Trophoblast cell (in vitro differentiated cells and primary cell): ENCODE results near the gene SRPK2.

Source experiments
- DNase-seq, 2 donors: peaks; one replicate each; pipeline ENCODE4 v3.0.0-alpha.2; 2016
- H2AFZ ChIP-seq: 2 replicates; pipeline ENCODE4 v1.6.1; 2013; ENCODE audit warnings: low read length, moderate library complexity, mild to moderate bottlenecking; ENCODE audit not compliant: insufficient read depth, poor library complexity
- H2AK5ac ChIP-seq: 2 replicates; pipeline ENCODE4 v1.6.1; 2013; ENCODE audit warnings: mild to moderate bottlenecking, low read length
- H2BK120ac ChIP-seq: 2 replicates; pipeline ENCODE4 v1.6.1; 2013; ENCODE audit warnings: low read length, mild to moderate bottlenecking, moderate library complexity; ENCODE audit not compliant: insufficient read depth, poor library complexity
- H2BK12ac ChIP-seq: 2 replicates; pipeline ENCODE4 v1.6.1; 2013; ENCODE audit warnings: mild to moderate bottlenecking, low read length, moderate library complexity
- H2BK5ac ChIP-seq: 2 replicates; pipeline ENCODE4 v1.6.1; 2013; ENCODE audit warnings: low read length, low read depth, moderate library complexity, mild to moderate bottlenecking; ENCODE audit not compliant: poor library complexity
- H3K14ac ChIP-seq: 2 replicates; pipeline ENCODE4 v1.6.1; 2013; ENCODE audit warnings: mild to moderate bottlenecking, low read length
- H3K18ac ChIP-seq: 2 replicates; pipeline ENCODE4 v1.6.1; 2013; ENCODE audit warnings: mild to moderate bottlenecking, low read length
- H3K23ac ChIP-seq: 2 replicates; pipeline ENCODE4 v1.6.1; 2013; ENCODE audit warnings: low read length
- H3K27ac ChIP-seq: 2 replicates; pipeline ENCODE4 v1.5.1; 2013; ENCODE audit warnings: low read depth, mild to moderate bottlenecking, inconsistent platforms, low read length, moderate library complexity
- H3K27me3 ChIP-seq: 2 replicates; pipeline ENCODE4 v1.6.1; 2013; ENCODE audit warnings: inconsistent platforms, mild to moderate bottlenecking, low read length, moderate library complexity; ENCODE audit not compliant: insufficient read depth
- H3K36me3 ChIP-seq, 2 experiments: 1 replicate in 1 of 2; 2 replicates in 1 of 2; pipeline ENCODE4 v1.6.1; 2013; ENCODE audit warnings: low read length in 2 of 2, mild to moderate bottlenecking in 2 of 2, moderate library complexity in 1 of 2; ENCODE audit not compliant: insufficient read depth in 2 of 2, control insufficient read depth in 1 of 2
- H3K4ac ChIP-seq: 2 replicates; pipeline ENCODE4 v1.6.1; 2013; ENCODE audit warnings: low read depth, mild to moderate bottlenecking, low read length, moderate library complexity
- H3K4me1 ChIP-seq, 2 experiments: 1 replicate in 1 of 2; 2 replicates in 1 of 2; pipeline ENCODE4 v1.6.1; 2013; ENCODE audit warnings: low read length in 2 of 2, mild to moderate bottlenecking in 2 of 2, moderate library complexity in 1 of 2; ENCODE audit not compliant: insufficient read depth in 2 of 2, control insufficient read depth in 1 of 2
- H3K4me2 ChIP-seq: 2 replicates; pipeline ENCODE4 v1.6.1; 2013; ENCODE audit warnings: inconsistent platforms, mild to moderate bottlenecking, low read length, moderate library complexity
- H3K4me3 ChIP-seq: 2 replicates; pipeline ENCODE4 v1.5.1; 2013; ENCODE audit warnings: mild to moderate bottlenecking, low read depth, low read length, inconsistent platforms
- H3K79me1 ChIP-seq: one replicate; pipeline ENCODE4 v1.6.1; 2013; ENCODE audit warnings: low read length
- H3K79me2 ChIP-seq: 2 replicates; pipeline ENCODE4 v1.6.1; 2013; ENCODE audit warnings: low read length, mild to moderate bottlenecking; ENCODE audit not compliant: control insufficient read depth, insufficient read depth, poor library complexity
- H3K9ac ChIP-seq: 2 replicates; pipeline ENCODE4 v1.6.1; 2013; ENCODE audit warnings: mild to moderate bottlenecking, low read length
- H3K9me3 ChIP-seq: 2 replicates; pipeline ENCODE4 v1.6.1; 2013; ENCODE audit warnings: low read depth, mild to moderate bottlenecking, control low read depth, inconsistent platforms, low read length; ENCODE audit not compliant: insufficient read depth
- H4K12ac ChIP-seq: 2 replicates; pipeline ENCODE4 v1.6.1; 2013; ENCODE audit warnings: low read depth, mild to moderate bottlenecking, low read length, moderate library complexity
- H4K8ac ChIP-seq: 2 replicates; pipeline ENCODE4 v1.6.1; 2013; ENCODE audit warnings: low read depth, mild to moderate bottlenecking, low read length, moderate library complexity
- H4K91ac ChIP-seq: one replicate; pipeline ENCODE4 v1.6.1; 2013; ENCODE audit warnings: low read depth, mild to moderate bottlenecking, low read length, moderate library complexity
- WGBS: extraction: QIAGEN DNeasy Blood & Tissue Kit; methylation state at CpG from one replicate; pipeline ENCODE4 v1.1.7; 2013; ENCODE audit warnings: missing lambda C conversion rate; ENCODE audit not compliant: insufficient read length, insufficient coverage; ENCODE audit errors: extremely low coverage; 5-methylcytosine and 5-hydroxymethylcytosine counted together

Gene SRPK2

DNA sequence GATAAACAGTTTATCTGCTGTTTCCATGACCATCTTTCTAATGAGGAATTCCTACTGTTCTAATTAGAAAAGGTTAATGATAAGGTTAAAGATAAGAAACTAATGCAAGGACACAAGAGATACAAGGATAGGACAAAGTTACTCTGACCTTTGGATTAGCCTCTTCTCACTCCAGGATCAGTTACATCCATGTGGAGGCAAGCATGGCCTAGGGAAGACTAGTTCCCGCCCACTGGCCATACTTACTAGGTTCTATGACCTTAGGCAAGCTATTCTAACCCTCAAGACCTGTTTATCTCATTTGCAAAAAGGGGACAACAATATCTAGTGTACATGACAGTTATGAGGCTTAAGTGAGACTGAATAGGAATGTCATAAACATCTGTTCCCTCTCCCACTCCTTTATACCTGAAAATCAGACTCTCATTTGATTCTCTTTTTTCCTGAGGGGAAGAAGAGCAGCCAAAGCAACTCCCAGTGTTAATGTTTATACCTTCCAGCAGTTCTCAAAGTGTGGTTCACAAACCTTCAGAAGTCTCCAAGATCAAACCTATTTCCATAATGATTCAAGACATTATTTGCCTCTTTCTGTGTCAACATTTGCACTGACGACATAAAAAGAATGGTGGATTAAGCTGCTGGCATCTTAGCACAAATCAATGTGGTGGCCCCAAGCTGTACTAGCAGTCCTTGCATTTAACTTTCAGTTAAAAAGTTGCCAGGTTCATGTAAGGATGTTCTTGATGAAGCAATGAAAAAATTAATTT, 72.0 kb downstream of the SRPK2 start:
- DNase-seq = no peak
- H2BK12ac ChIP-seq = no peak overlapping the region
- peaks cover 0 to 5% of the 10 kb centered on the region in 2 experiments for H3K4me1 ChIP-seq
- H4K91ac ChIP-seq = no peak overlapping the region
- H3K18ac ChIP-seq = no peak overlapping the region
- no peaks in the 10 kb centered on the region for H3K27me3 ChIP-seq
- H2BK5ac ChIP-seq = no peak overlapping the region
- H3K9me3 ChIP-seq = no peaks in the 10 kb centered on the region
- no peak overlapping the region for H2AFZ ChIP-seq
- no peak overlapping the region for H3K9ac ChIP-seq
- H3K79me1 ChIP-seq = no peaks in the 10 kb centered on the region
- no peak overlapping the region for H4K8ac ChIP-seq
- H3K14ac ChIP-seq = no peak overlapping the region
- no peaks in the 10 kb centered on the region for H3K79me2 ChIP-seq
- H3K27ac ChIP-seq = no peak overlapping the region
- H2BK120ac ChIP-seq = no peak overlapping the region
- H3K4ac ChIP-seq = no peak overlapping the region
- no peak overlapping the region for H3K4me2 ChIP-seq
- H3K4me3 ChIP-seq = no peak overlapping the region
- no peak overlapping the region for H3K23ac ChIP-seq
- no peak overlapping the region for H4K12ac ChIP-seq
- no peak overlapping the region for H2AK5ac ChIP-seq
- H3K36me3 ChIP-seq = no peaks in the 10 kb centered on the region
- WGBS = no CpG with 5 or more reads among the region's 2 CpGs

DNA sequence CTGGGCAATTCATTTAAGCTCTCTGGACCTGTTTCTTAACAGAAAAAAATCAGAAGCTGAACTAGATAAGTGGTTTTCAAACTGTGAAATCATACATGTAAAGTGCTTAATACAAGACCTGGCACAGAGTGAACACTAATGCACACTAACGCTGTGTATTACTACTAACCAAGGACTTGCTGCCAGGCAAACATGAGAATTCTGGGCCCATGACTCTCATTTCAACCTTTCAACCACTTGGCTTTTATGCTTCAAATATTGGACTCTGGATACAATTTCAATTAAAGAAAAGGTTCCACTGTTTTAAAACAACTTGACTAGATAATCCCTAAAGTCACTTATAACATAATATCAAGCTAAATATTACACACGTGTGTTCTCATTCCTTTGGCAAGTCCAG, 73.4 kb downstream of the SRPK2 start:
- Histone ChIP-seq H3K23ac (no peak overlapping the region), H3K18ac (no peak overlapping the region)
- WGBS = no CpG with 5 or more reads among the region's 2 CpGs

DNA sequence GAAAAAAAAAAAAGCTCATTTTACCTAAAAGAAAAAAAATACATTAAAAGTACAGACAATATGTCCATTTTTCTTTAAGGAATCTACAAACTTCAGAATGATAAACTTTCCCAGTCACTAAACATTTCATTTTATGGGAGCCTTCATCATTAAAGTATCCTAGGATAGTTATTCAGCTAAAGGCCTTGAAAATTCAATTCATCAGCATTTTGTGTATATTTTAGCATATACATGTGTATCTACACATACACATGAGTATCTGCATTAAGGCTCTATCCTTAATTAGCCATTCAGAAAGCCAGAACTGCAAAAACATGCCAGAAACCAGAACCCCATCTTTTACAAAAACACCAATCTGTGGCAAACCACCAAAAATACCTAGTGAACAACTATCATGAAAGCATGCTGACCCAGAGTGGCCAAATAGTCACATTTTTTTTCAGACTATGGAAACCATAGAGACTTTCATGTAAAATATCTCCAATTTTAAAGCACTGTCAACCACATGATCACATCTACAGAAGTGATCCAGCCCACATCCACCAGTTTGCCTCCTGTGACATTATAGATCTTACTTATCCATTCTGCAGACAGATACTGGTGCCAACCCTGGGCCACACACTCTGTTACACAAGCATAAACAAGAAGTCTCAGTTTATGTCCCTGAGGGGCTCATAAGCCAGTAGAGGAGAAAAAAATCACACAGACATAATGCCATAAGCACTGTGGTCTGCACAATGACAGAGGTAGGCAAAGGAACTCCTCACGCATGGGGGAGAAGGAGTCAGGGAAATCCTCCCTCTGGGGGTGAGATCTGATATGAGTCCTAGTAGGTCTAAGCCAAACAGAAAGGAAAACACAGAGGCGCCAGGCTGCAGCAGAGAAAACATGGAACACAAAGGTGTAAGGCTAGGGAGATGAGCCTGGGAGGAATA, 79.2 kb downstream of the SRPK2 start:
- Histone ChIP-seq H3K4me3 (no peak overlapping the region), H4K8ac (no peak overlapping the region), H2BK120ac (no peak overlapping the region), H3K9me3 (no peaks in the 10 kb centered on the region), H2BK5ac (no peak overlapping the region), H3K4me2 (no peak overlapping the region), H3K18ac (no peak overlapping the region), H2AK5ac (no peak overlapping the region), H2BK12ac (no peak overlapping the region), H3K4ac (no peak overlapping the region), H4K91ac (no peak overlapping the region), H3K79me1 (no peaks in the 10 kb centered on the region), H3K36me3 (no peaks in the 10 kb centered on the region), H3K23ac (no peak overlapping the region), H2AFZ (no peak overlapping the region), H4K12ac (no peak overlapping the region), H3K14ac (no peak overlapping the region), H3K79me2 (no peaks in the 10 kb centered on the region), H3K9ac (no peak overlapping the region), H3K27ac (no peak overlapping the region), H3K27me3 (no peaks in the 10 kb centered on the region), H3K4me1 (peaks cover 0 to 4% of the 10 kb centered on the region in 2 experiments)
- WGBS = no CpG with 5 or more reads among the region's 2 CpGs
- no peak for DNase-seq

More for the DNA sequence above, 73.4 kb downstream of the SRPK2 start:
- no peak overlapping the region for H2AFZ ChIP-seq
- no peak overlapping the region for H4K12ac ChIP-seq
- H2AK5ac ChIP-seq = no peak overlapping the region
- H3K4me1 ChIP-seq = peaks cover 0 to 5% of the 10 kb centered on the region in 2 experiments
- H3K14ac ChIP-seq = no peak overlapping the region
- H3K9me3 ChIP-seq = no peaks in the 10 kb centered on the region
- H3K4me3 ChIP-seq = no peak overlapping the region
- H4K91ac ChIP-seq = no peak overlapping the region
- no peak overlapping the region for H2BK120ac ChIP-seq
- H3K9ac ChIP-seq = no peak overlapping the region
- no peak overlapping the region for H4K8ac ChIP-seq
- H3K27me3 ChIP-seq = no peaks in the 10 kb centered on the region
- H2BK12ac ChIP-seq = no peak overlapping the region
- no peak overlapping the region for H2BK5ac ChIP-seq
- no peaks in the 10 kb centered on the region for H3K79me2 ChIP-seq
- H3K27ac ChIP-seq = no peak overlapping the region
- DNase-seq = no peak
- H3K36me3 ChIP-seq = no peaks in the 10 kb centered on the region
- H3K4ac ChIP-seq = no peak overlapping the region
- no peaks in the 10 kb centered on the region for H3K79me1 ChIP-seq
- no peak overlapping the region for H3K4me2 ChIP-seq

DNA sequence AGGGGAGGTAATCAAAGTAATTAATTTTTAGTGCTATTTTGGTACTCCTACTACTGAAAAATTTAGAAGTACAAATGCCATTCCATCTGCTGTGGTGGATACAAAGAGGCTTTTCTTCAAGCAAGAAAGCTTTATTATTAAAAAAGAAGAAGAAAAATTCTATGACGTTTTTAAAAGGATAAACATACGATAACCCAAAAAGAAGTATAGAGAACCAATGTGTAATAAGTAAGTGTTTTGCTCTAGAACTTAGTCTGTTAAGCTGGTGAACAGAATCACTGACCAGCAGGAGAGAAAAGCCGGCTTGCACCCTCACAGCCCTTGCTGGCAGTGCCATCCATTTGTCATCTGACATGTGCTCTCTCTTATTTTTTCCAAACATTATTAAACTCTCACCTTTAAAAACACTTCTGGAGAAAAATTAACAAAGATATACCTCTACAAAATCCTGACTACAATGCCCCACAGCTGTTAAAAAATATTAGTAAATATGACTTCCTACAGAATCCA, 81.5 kb downstream of the SRPK2 start:
- Histone ChIP-seq H4K91ac (no peak overlapping the region), H3K9ac (no peak overlapping the region), H3K27me3 (no peaks in the 10 kb centered on the region), H3K4me1 (no peaks in the 10 kb centered on the region), H2BK120ac (no peak overlapping the region), H3K4ac (no peak overlapping the region), H2BK5ac (no peak overlapping the region), H3K27ac (no peak overlapping the region), H3K9me3 (no peaks in the 10 kb centered on the region), H3K4me2 (no peak overlapping the region), H4K8ac (no peak overlapping the region), H3K23ac (no peak overlapping the region), H3K14ac (no peak overlapping the region), H2BK12ac (no peak overlapping the region), H3K79me2 (no peaks in the 10 kb centered on the region), H2AFZ (no peak overlapping the region), H3K4me3 (no peak overlapping the region), H3K36me3 (no peaks in the 10 kb centered on the region), H2AK5ac (no peak overlapping the region), H3K18ac (no peak overlapping the region), H4K12ac (no peak overlapping the region), H3K79me1 (no peaks in the 10 kb centered on the region)
- DNase-seq = no peak
- WGBS = no CpG with 5 or more reads among the region's 3 CpGs
